Mesenchymal stem cell (in vitro differentiated cells and primary cell): Measurements from ENCODE around the gene HAS3.

Experiments
- DNase-seq: peaks from one replicate; pipeline ENCODE4 v3.0.0-alpha.2; 2013
- H2AFZ ChIP-seq: one replicate; pipeline ENCODE4 v1.6.1; 2013; ENCODE audit warnings: low read depth, mild to moderate bottlenecking, control low read depth, inconsistent platforms, low read length, moderate library complexity
- H2AK5ac ChIP-seq: 2 replicates; pipeline ENCODE4 v1.6.1; 2013; ENCODE audit warnings: low read length, moderate library complexity, mild to moderate bottlenecking, inconsistent platforms; ENCODE audit not compliant: severe bottlenecking
- H2BK120ac ChIP-seq: one replicate; pipeline ENCODE4 v1.6.1; 2013; ENCODE audit warnings: low read depth, mild to moderate bottlenecking, inconsistent platforms, low read length, moderate library complexity
- H2BK12ac ChIP-seq, 2 experiments: one replicate each; pipeline ENCODE4 v1.6.1; 2013; ENCODE audit warnings: inconsistent platforms in 2 of 2, low read length in 2 of 2, mild to moderate bottlenecking in 2 of 2, moderate library complexity in 2 of 2, control low read depth in 1 of 2
- H2BK15ac ChIP-seq: one replicate; pipeline ENCODE4 v1.6.1; 2013; ENCODE audit warnings: mild to moderate bottlenecking, low read depth, inconsistent platforms; ENCODE audit not compliant: poor library complexity, severe bottlenecking
- H2BK5ac ChIP-seq: 2 replicates; pipeline ENCODE4 v1.6.1; 2013; ENCODE audit warnings: low read depth, mild to moderate bottlenecking, low read length, control low read depth, inconsistent platforms; ENCODE audit not compliant: poor library complexity, severe bottlenecking
- H3K14ac ChIP-seq, 2 experiments: one replicate each; pipeline ENCODE4 v1.6.1; 2013; ENCODE audit warnings: inconsistent platforms in 2 of 2, low read length in 2 of 2, control low read depth in 1 of 2, mild to moderate bottlenecking in 1 of 2, moderate library complexity in 1 of 2
- H3K18ac ChIP-seq, 2 experiments: one replicate each; pipeline ENCODE4 v1.6.1; 2013; ENCODE audit warnings: inconsistent platforms in 2 of 2, low read length in 2 of 2, control low read depth in 1 of 2, low read depth in 1 of 2, mild to moderate bottlenecking in 1 of 2
- H3K23ac ChIP-seq, 2 experiments: one replicate each; pipeline ENCODE4 v1.6.1; 2013; ENCODE audit warnings: inconsistent platforms in 2 of 2, low read length in 2 of 2, mild to moderate bottlenecking in 2 of 2, moderate library complexity in 2 of 2, control low read depth in 1 of 2
- H3K27ac ChIP-seq: 2 replicates; pipeline ENCODE4 v1.5.1; 2013; ENCODE audit warnings: mild to moderate bottlenecking, moderate library complexity, low read length, control low read depth, inconsistent platforms; ENCODE audit not compliant: poor library complexity, severe bottlenecking
- H3K27me3 ChIP-seq, 2 experiments: 2 replicates each; pipeline versions ENCODE4 v1.6.1 to v1.7.0; 2013; ENCODE audit warnings: low read length in 2 of 2, mild to moderate bottlenecking in 2 of 2, moderate library complexity in 2 of 2, control low read depth in 1 of 2, inconsistent platforms in 1 of 2; ENCODE audit not compliant: control insufficient read depth in 1 of 2, insufficient read depth in 1 of 2
- H3K36me3 ChIP-seq, 2 experiments: 2 replicates each; pipeline versions ENCODE4 v1.6.1 to v1.7.0; 2013; ENCODE audit warnings: low read length in 2 of 2, control low read depth in 1 of 2, inconsistent platforms in 1 of 2, low read depth in 1 of 2, mild to moderate bottlenecking in 1 of 2; ENCODE audit not compliant: insufficient read depth in 2 of 2, control insufficient read depth in 1 of 2
- H3K4ac ChIP-seq, 2 experiments: one replicate each; pipeline ENCODE4 v1.6.1; 2013; ENCODE audit warnings: inconsistent platforms in 2 of 2, low read length in 2 of 2, mild to moderate bottlenecking in 2 of 2, moderate library complexity in 2 of 2, control low read depth in 1 of 2, low read depth in 1 of 2
- H3K4me1 ChIP-seq: 2 replicates; pipeline ENCODE4 v1.6.1; 2013; ENCODE audit warnings: low read depth, low read length, control low read depth; ENCODE audit not compliant: control insufficient read depth, insufficient read depth
- H3K4me2 ChIP-seq: 2 replicates; pipeline ENCODE4 v1.6.1; 2013; ENCODE audit warnings: low read length, mild to moderate bottlenecking, inconsistent platforms; ENCODE audit not compliant: poor library complexity, severe bottlenecking
- H3K4me3 ChIP-seq, 2 experiments: 2 replicates each; pipeline versions ENCODE4 v1.5.1 to v1.7.0; 2013; ENCODE audit warnings: low read length in 2 of 2, mild to moderate bottlenecking in 2 of 2, control low read depth in 1 of 2, low read depth in 1 of 2; ENCODE audit not compliant: insufficient read depth in 1 of 2
- H3K79me1 ChIP-seq: replicated peaks from 2 replicates; pipeline ENCODE4 v1.6.1; 2013; ENCODE audit warnings: mild to moderate bottlenecking, control low read depth, low read length, inconsistent platforms; ENCODE audit not compliant: poor library complexity, severe bottlenecking
- H3K9ac ChIP-seq: 2 replicates; pipeline ENCODE4 v1.7.0; 2013; ENCODE audit warnings: mild to moderate bottlenecking, low read length, moderate library complexity
- H3K9me3 ChIP-seq: 2 replicates; pipeline ENCODE4 v1.7.0; 2013; ENCODE audit warnings: mild to moderate bottlenecking, low read length; ENCODE audit not compliant: control insufficient read depth
- H4K8ac ChIP-seq: one replicate; pipeline ENCODE4 v1.6.1; 2013; ENCODE audit warnings: inconsistent platforms, mild to moderate bottlenecking, low read length, moderate library complexity
- H4K91ac ChIP-seq: one replicate; pipeline ENCODE4 v1.6.1; 2013; ENCODE audit warnings: mild to moderate bottlenecking, low read length, inconsistent platforms
- WGBS: methylation state at CpG from one replicate; pipeline ENCODE4 v1.1.7; 2013; ENCODE audit warnings: mixed read lengths; 5-methylcytosine and 5-hydroxymethylcytosine counted together

Gene HAS3

DNA sequence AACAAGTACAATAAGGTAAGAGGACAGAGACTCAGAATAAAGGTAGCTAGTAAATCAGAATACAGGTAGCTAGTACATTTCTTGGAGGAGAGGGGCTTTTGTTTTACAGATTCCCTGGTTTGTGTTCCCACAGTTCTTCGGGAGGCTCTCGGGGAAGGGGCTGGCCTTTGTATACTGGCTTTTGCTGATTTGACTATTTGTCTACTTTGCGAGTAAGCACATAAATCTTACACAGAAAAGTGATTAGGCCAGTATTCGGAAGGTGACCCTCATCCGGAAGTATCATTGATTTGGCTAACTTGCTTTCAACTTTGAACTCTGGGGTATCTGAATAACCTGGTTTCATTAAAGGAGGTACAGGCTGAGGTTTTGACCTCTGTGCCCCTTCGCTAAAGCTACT is 60.1 kb downstream of the HAS3 start:
- Histone ChIP-seq H2AK5ac (no peak overlapping the region), H3K9ac (no peak overlapping the region), H3K27ac (no peak overlapping the region), H2BK5ac (no peak overlapping the region), H3K4me1 (peaks cover 6% of the 10 kb centered on the region), H2BK12ac (no peak overlapping the region), H2BK15ac (no peak overlapping the region), H3K4ac (no peak overlapping the region), H3K36me3 (peaks cover 37 to 81% of the 10 kb centered on the region in 2 experiments), H3K9me3 (no peaks in the 10 kb centered on the region), H4K91ac (no peak overlapping the region), H3K14ac (no peak overlapping the region), H3K4me2 (no peak overlapping the region), H3K23ac (no peak overlapping the region), H4K8ac (no peak overlapping the region), H2AFZ (no peak overlapping the region), H3K18ac (no peak overlapping the region), H2BK120ac (no peak overlapping the region), H3K27me3 (no peaks in the 10 kb centered on the region), H3K79me1 (peaks cover 13% of the 10 kb centered on the region), H3K4me3 (no peak overlapping the region)
- 93% methylated on average over 6 of the region's 6 CpGs for WGBS
- no peak for DNase-seq

GRCh38 chr16:69166221-69166833 is 60.9 kb downstream of the HAS3 start:
- H3K9me3 ChIP-seq, result no peaks in the 10 kb centered on the region
- WGBS, result 69% methylated on average over 8 of the region's 8 CpGs
- H2BK120ac ChIP-seq, result no peak overlapping the region
- peak overlapping the region; percentile 4 for H3K9ac ChIP-seq
- H4K8ac ChIP-seq, result no peak overlapping the region
- H2AK5ac ChIP-seq, result no peak overlapping the region
- H4K91ac ChIP-seq, result no peak overlapping the region
- no peak overlapping the region for H3K4me2 ChIP-seq
- peak overlapping the region; percentile 0 for H3K27ac ChIP-seq
- no peak overlapping the region for H2BK5ac ChIP-seq
- no peak overlapping the region for H3K4me3 ChIP-seq
- no peak for DNase-seq
- peaks cover 13% of the 10 kb centered on the region for H3K79me1 ChIP-seq
- no peak overlapping the region for H2BK15ac ChIP-seq
- H3K36me3 ChIP-seq, result peaks cover 37 to 76% of the 10 kb centered on the region in 2 experiments
- peaks cover 6% of the 10 kb centered on the region for H3K4me1 ChIP-seq
- no peak overlapping the region for H2AFZ ChIP-seq
- no peak overlapping the region for H3K14ac ChIP-seq
- no peak overlapping the region for H3K18ac ChIP-seq
- H2BK12ac ChIP-seq, result no peak overlapping the region
- no peak overlapping the region for H3K4ac ChIP-seq
- H3K23ac ChIP-seq, result no peak overlapping the region
- no peaks in the 10 kb centered on the region for H3K27me3 ChIP-seq

DNA sequence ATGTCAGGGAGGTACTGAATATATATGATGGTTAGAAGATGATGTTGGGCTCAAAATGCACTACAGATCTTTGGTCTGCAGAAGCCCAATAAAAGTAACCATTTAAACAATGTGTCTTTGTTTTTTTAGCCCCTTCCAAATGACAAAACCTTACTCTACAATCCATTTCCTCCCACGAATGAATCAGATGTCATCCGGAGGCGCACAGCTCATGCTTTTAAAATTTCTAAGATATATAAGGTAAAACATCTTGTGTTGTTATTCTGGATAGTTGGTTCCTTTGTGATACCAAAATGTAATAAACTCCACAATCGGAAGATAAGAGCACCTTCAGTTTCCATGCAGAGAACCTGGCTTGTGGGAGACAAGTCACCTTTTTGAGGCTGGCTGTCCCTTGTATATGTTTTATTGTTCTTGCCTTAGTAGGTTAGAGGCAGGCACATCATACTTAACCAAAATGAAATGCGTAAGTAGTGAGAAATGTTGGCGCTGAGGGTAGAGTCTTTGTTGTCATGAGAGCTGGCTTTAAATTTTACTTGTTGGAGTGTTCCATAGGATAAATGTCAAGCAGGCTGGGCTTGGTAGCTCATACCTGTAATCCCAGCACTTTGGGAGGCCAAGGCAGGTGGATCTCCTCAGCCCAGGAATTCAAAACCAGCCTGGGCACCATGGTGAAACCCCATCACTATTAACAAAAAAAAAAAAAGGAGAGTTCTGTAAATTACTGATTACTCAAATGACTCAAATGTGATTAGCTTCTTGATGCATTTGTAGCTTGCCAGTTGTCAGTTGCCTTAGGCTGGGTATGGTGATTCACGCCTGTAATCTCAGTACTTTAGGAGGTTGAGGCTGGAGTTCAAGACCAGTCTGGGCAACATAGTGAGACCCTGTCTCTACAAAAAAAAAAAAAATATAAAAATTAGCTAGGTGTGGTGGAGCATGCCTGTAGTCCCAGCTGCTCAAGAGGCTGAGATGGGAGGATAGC is 61.8 kb downstream of the HAS3 start:
- Histone ChIP-seq H3K4ac (no peak overlapping the region), H2BK12ac (no peak overlapping the region), H3K14ac (no peak overlapping the region), H3K9ac (peak overlapping the region; percentile 4), H4K91ac (no peak overlapping the region), H3K9me3 (no peaks in the 10 kb centered on the region), H3K27me3 (no peaks in the 10 kb centered on the region), H4K8ac (no peak overlapping the region), H2AK5ac (no peak overlapping the region), H2BK15ac (no peak overlapping the region), H3K27ac (no peak overlapping the region), H3K4me1 (peaks cover 7% of the 10 kb centered on the region), H3K36me3 (peaks cover 30 to 71% of the 10 kb centered on the region in 2 experiments), H3K23ac (no peak overlapping the region), H2BK5ac (no peak overlapping the region), H3K4me2 (no peak overlapping the region), H2AFZ (no peak overlapping the region), H3K18ac (no peak overlapping the region), H2BK120ac (no peak overlapping the region), H3K79me1 (peaks cover 11% of the 10 kb centered on the region), H3K4me3 (no peak overlapping the region)
- WGBS, result 91% methylated on average over 4 of the region's 7 CpGs
- DNase-seq, result no peak
